Large intestine (tissue), 3 donors: ENCODE data around the gene DTNB. TPM values are rescaled to one million over a fixed set of nuclear protein-coding genes. Genes with fewer than 3 reads are reported as not detected.

Experiments
- DNase-seq, 2 donors: peaks; one replicate each; pipeline versions ENCODE4 v3.0.0 to v3.0.0-alpha.2; 2013
- H3K27ac ChIP-seq: one replicate; pipeline ENCODE4 v1.5.1; 2013; ENCODE audit warnings: low read length
- H3K27me3 ChIP-seq: 2 replicates; pipeline ENCODE4 v1.6.1; 2013; ENCODE audit warnings: low read length; ENCODE audit not compliant: control insufficient read depth, insufficient read depth
- H3K36me3 ChIP-seq: 2 replicates; pipeline ENCODE4 v1.6.1; 2013; ENCODE audit warnings: low read length; ENCODE audit not compliant: control insufficient read depth, insufficient read depth
- H3K4me1 ChIP-seq: one replicate; pipeline ENCODE4 v1.6.1; 2013; ENCODE audit warnings: low read length; ENCODE audit not compliant: control insufficient read depth, insufficient read depth
- H3K4me3 ChIP-seq: one replicate; pipeline ENCODE4 v1.5.1; 2013; ENCODE audit warnings: low read length
- H3K9me3 ChIP-seq: one replicate; pipeline ENCODE4 v1.6.1; 2013; ENCODE audit warnings: mild to moderate bottlenecking, low read depth, low read length, moderate library complexity; ENCODE audit not compliant: control insufficient read depth
- WGBS: methylation state at CpG from one replicate; pipeline ENCODE4 v1.1.5; 2013; ENCODE audit warnings: low lambda C conversion rate; ENCODE audit not compliant: insufficient coverage; 5-methylcytosine and 5-hydroxymethylcytosine counted together
- polyA plus RNA-seq: library from polyadenylated mRNA; unstranded; fragments of 120-200 nt; gene quantifications from one replicate; pipeline ENCODE4 v1.2.1, GENCODE V29; 2013

Gene DTNB
- polyA plus RNA-seq, 1 donor: 6.8 TPM

DNA sequence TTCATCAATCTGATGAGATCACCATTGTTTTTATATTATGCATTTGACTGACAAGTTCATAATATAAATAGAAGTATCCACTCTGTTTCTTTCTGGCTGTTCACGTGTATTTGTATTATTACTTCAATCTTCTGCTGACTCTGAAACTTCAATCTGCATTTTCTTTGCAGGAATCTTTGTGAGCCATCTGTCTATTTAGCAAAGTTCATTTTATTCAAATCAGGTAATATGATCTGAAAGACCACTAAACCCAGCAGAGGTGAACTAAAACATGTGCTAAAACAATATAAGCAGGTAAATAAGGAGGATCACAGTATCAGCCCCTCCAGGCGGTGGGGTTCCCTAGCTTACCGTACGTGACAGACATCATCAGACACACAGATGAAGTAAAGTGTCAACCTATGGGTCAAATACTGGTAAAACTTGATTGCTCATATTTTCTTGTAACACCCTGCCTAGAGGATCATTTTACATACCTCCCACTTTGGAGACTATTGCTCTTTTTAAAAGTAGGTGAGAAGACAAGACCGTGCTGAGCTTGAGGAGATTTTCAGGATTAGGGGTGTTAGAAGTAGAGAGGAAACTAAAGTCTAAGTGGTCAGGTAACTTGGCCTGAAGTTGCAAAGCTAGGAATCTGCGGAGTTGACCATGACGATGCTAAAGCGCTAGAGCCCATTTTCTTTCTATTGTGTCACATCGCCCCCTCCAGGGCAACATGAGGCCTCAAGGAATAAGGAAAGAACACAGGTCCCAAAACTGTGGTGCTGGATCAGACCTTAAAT is 9.0 kb downstream of the DTNB start:
- Histone ChIP-seq H3K36me3 (no peaks in the 10 kb centered on the region), H3K27ac (no peak overlapping the region), H3K9me3 (no peaks in the 10 kb centered on the region), H3K4me1 (no peaks in the 10 kb centered on the region), H3K4me3 (no peak overlapping the region), H3K27me3 (no peaks in the 10 kb centered on the region)
- WGBS: no CpG with 5 or more reads among the region's 9 CpGs
- peak; percentile 50 to 62 for DNase-seq

DNA sequence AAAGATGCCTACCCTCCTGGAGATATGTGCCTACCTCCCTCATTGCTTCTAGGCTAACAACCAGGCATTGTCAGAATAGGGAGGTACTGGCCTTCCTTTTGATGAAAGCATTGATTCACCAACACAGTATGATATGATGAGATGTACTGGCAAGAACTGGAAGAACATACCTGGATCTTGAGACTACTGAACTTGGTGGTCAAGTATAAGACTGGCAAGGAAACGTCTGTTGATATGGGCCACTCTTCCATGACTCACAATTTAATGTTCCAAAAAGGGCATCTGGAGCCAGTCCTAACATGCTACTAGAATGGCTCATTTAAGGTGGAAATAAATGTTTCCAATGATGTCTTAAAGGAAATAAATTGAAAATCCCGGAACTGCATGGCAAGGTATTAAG is 18.1 kb downstream of the DTNB start:
- H3K36me3 ChIP-seq: no peaks in the 10 kb centered on the region
- no peak overlapping the region for H3K4me3 ChIP-seq
- no CpG with 5 or more reads among the region's 2 CpGs for WGBS
- no peaks in the 10 kb centered on the region for H3K4me1 ChIP-seq
- no peak overlapping the region for H3K27ac ChIP-seq
- H3K27me3 ChIP-seq: no peaks in the 10 kb centered on the region
- no peak for DNase-seq
- no peaks in the 10 kb centered on the region for H3K9me3 ChIP-seq

- no peak for DNase-seq
- H3K27ac ChIP-seq: no peak overlapping the region
- WGBS: no CpG with 5 or more reads among the region's 4 CpGs
- H3K27me3 ChIP-seq: no peaks in the 10 kb centered on the region
- H3K4me3 ChIP-seq: no peak overlapping the region
- H3K4me1 ChIP-seq: no peaks in the 10 kb centered on the region
- H3K9me3 ChIP-seq: no peaks in the 10 kb centered on the region
- no peaks in the 10 kb centered on the region for H3K36me3 ChIP-seq
Observed at GRCh38 chr2:25654801-25655200, 18.6 kb downstream of the DTNB start.

DNA sequence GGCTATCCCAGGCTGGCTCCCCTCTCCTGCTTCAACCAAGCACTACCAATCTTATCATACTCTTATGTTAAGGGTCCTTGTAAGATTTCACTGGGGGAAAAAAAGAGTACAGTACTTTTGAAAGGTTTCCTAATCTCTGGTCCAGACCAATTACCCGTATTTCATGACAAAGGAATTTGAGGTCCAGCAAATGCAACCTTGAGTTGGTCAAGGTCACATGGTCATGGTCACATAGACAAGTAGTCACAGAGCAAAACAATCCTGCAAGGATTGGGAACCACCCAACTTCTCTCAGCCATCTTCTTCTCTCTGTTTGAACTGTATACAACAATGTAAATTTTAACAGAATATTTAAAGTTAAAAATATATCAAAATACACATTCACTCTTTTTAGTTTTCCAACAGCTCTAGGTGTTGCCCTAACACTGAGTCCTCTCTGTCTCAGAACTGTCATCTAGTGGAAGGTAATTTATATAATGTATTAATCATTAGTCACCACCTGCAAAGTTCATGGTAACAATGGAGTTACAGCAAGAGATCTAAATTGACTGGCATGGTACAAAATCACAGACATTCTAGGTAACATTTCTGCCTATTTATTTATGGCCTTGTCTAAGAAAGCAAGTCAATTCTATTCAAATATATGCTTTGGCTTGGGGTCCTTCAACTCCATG is 21.5 kb downstream of the DTNB start:
- H3K4me1 ChIP-seq: no peaks in the 10 kb centered on the region
- DNase-seq: no peak
- no peak overlapping the region for H3K4me3 ChIP-seq
- no peaks in the 10 kb centered on the region for H3K36me3 ChIP-seq
- no peak overlapping the region for H3K27ac ChIP-seq
- no peaks in the 10 kb centered on the region for H3K9me3 ChIP-seq
- no peaks in the 10 kb centered on the region for H3K27me3 ChIP-seq
- WGBS: 50% methylated on average over 1 of the region's 1 CpG

GRCh38 chr2:25651066-25651465 is 22.3 kb downstream of the DTNB start:
- no peak overlapping the region for H3K27ac ChIP-seq
- WGBS: no CpG with 5 or more reads among the region's 2 CpGs

GRCh38 chr2:25650256-25650655 is 23.1 kb downstream of the DTNB start:
- Histone ChIP-seq H3K4me3 (no peak overlapping the region), H3K9me3 (no peaks in the 10 kb centered on the region), H3K36me3 (no peaks in the 10 kb centered on the region), H3K27me3 (no peaks in the 10 kb centered on the region), H3K4me1 (no peaks in the 10 kb centered on the region), H3K27ac (no peak overlapping the region)
- 100% methylated on average over 2 of the region's 3 CpGs for WGBS
- no peak for DNase-seq

More at GRCh38 chr2:25651066-25651465, 22.3 kb downstream of the DTNB start:
- no peaks in the 10 kb centered on the region for H3K9me3 ChIP-seq
- H3K36me3 ChIP-seq: no peaks in the 10 kb centered on the region
- H3K27me3 ChIP-seq: no peaks in the 10 kb centered on the region
- H3K4me3 ChIP-seq: no peak overlapping the region
- DNase-seq: no peak
- H3K4me1 ChIP-seq: no peaks in the 10 kb centered on the region

- no peaks in the 10 kb centered on the region for H3K27me3 ChIP-seq
- DNase-seq: no peak
- H3K4me3 ChIP-seq: no peak overlapping the region
- no peaks in the 10 kb centered on the region for H3K36me3 ChIP-seq
- no peaks in the 10 kb centered on the region for H3K4me1 ChIP-seq
- no peaks in the 10 kb centered on the region for H3K9me3 ChIP-seq
- H3K27ac ChIP-seq: no peak overlapping the region
- WGBS: no CpG with 5 or more reads among the region's 4 CpGs
Observed at GRCh38 chr2:25649786-25650185, 23.6 kb downstream of the DTNB start.

- no peak for DNase-seq
- no CpG with 5 or more reads among the region's 3 CpGs for WGBS
Observed at GRCh38 chr2:25642298-25642697, 31.1 kb downstream of the DTNB start.

DNA sequence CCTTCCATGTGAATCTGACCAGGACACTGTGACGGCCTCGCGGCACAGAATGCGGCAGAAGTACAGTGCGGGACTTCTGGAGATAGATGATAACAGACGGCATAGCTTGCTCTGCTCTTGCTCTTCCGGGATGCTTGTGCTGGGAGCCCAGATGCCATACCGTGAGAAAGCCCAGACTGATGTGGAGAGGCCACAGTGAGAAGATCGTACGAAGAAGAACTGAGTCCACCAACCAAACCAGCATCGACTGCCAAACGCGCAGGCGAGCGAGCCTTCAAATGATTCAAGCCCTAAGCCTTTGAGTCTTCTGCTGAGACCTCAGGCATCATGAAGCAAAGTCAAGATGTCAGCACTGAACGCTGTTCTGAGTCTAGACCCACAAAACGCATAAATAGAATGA is 33.7 kb downstream of the DTNB start:
- H3K4me3 ChIP-seq: no peak overlapping the region
- H3K27ac ChIP-seq: no peak overlapping the region
- no peaks in the 10 kb centered on the region for H3K4me1 ChIP-seq
- no peaks in the 10 kb centered on the region for H3K36me3 ChIP-seq
- no peaks in the 10 kb centered on the region for H3K9me3 ChIP-seq
- WGBS: 90% methylated on average over 2 of the region's 17 CpGs
- no peaks in the 10 kb centered on the region for H3K27me3 ChIP-seq
- DNase-seq: no peak

More at GRCh38 chr2:25642298-25642697, 31.1 kb downstream of the DTNB start:
- H3K36me3 ChIP-seq: no peaks in the 10 kb centered on the region
- H3K9me3 ChIP-seq: no peaks in the 10 kb centered on the region
- no peak overlapping the region for H3K4me3 ChIP-seq
- H3K27me3 ChIP-seq: no peaks in the 10 kb centered on the region
- H3K4me1 ChIP-seq: no peaks in the 10 kb centered on the region
- H3K27ac ChIP-seq: no peak overlapping the region

- no peak overlapping the region for H3K27ac ChIP-seq
- no peak for DNase-seq
Observed at GRCh38 chr2:25639131-25639530, 34.2 kb downstream of the DTNB start.

More at GRCh38 chr2:25639131-25639530, 34.2 kb downstream of the DTNB start:
- Histone ChIP-seq H3K9me3 (no peaks in the 10 kb centered on the region), H3K36me3 (no peaks in the 10 kb centered on the region), H3K4me1 (no peaks in the 10 kb centered on the region), H3K4me3 (no peak overlapping the region), H3K27me3 (no peaks in the 10 kb centered on the region)
- WGBS: no CpG with 5 or more reads among the region's 9 CpGs
